HG02759 (cell line): ENCODE data around the gene ASS1.

ENCODE experiments used
- ATAC-seq: cut with Tn5 transposase; IDR thresholded peaks from one replicate; pipeline ENCODE4 v1.9.1; 2021; ENCODE audit warnings: mild to moderate bottlenecking, moderate library complexity; ENCODE audit not compliant: unreplicated experiment

ASS1 gene

DNA sequence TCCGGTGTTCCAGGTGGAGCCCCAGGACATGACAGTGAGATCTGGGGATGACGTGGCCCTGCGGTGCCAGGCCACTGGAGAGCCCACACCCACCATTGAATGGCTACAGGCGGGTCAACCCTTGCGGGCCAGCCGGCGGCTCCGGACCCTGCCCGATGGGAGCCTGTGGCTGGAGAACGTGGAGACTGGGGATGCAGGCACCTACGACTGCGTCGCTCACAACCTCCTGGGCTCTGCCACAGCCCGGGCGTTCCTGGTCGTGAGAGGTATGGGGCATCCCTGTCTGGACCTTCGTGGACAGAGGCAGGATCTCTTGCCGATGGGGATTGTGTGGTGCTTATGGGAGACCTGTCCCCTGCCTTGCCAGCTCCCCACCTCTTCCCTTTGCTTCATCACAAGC lies 26.0 kb upstream of the ASS1 start:
- no peak for ATAC-seq

DNA sequence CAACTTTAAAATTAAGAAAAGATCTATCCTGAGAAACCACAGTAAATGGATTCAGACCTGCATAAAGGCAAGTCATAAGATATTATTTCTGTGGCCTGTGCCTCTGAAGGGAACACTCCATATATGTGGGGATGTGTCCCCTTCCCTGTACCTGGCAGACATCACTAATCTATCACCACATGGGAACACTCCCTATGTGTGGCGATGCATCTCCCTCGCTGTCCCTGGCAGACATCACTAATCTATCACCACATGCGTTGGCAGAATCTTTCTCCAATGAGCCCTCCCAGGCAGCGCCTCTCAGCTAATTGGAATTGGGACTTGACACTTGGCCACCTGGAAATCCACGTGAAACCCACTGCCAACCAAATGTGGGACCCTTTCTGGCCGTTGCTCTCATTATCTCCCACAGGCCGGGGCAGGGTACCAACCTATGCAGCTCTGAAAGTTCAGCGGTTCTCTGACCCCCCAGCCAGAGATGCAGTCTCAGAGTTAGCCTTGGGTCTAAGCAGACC lies 25.2 kb upstream of the ASS1 start:
- ATAC-seq, result no peak

DNA sequence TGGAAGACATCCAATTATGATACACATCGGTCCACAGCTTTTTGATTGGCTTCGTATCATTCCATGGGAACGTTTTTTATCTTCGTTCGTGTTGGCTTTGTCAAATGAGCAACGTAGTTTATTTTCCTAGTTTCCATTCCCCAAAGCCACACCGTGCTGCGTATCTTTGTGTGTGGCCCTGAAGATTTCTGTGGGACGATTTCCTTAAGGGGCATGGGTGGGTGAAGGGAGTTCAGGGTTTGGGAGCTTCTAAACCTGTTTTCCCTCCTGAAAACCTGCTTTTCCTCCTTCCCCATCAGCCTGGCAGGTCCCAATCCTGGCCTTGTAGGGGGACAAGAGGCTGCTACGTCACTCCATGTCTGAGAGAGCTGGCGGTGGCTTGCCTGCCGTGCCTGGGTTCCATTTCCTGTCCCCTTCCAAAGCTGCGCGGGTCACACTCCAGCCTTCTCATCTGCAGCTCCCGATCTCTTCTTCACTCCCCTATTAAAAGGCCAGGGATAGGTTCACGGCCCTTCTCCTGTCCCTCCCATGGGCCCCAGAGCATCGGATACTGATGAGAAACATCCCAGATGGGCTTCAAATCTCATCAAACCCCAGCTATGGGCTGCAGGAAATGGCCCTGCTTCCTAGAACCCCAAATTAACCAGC lies 23.5 kb upstream of the ASS1 start:
- ATAC-seq, result no peak

DNA sequence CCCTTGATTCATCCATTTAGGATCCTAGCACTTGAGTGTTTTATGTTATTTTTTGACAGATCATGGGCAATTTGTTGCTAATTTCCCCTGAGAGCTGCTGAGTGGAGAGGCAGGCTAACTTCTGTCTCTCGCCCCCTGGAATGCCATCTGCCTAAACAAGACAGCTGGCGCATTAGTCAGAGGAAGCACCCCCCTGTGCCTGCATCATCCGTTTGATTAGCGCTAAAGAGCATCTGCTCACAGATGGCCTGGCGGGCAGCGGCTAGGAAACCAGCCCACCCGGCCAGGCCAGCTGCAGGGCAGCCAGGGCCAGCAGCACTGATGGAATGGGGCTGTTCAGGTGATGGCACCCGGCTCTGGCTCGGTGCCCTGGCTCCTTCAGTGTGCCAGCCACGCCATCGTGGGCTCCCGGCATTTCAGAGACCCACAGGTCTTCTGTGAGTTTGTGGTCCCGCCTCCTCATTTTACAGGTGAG lies 22.9 kb upstream of the ASS1 start:
- ATAC-seq, result no peak

DNA sequence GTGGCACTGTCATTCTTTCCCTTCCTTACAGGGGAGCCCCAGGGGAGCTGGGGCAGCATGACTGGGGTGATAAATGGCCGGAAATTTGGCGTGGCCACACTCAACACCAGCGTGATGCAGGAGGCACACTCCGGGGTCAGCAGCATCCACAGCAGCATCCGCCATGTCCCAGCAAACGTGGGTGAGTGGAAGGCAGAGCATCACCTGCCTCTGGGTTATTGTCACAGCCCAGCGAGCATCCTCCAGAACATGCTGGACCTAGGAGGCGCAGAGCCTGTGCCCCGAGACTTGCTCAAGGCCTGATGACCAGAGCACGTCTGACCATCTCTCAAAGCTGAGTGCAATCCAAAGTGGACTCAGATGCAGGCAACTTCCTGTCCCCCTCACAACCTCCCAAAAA lies 22.2 kb upstream of the ASS1 start:
- no peak for ATAC-seq

DNA sequence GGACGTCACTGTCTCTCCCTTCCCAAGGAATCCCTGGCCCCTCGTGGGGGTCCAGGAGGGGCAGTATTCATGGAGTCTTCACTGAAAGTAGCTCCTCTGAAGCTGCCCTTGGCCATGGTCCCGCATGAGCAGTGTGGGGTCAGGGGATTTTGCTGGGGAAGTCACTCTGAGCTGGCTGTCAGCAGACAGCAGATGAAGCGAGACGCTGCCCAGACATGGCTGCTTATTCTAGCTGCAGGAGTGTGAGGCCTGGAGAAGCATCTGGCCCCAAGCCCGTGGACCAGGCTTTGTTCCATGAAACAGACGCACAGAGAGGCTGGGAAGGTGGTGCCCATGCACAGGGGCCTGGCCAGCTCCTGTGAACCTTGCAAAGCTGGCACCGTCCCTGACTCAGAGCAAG lies 21.5 kb upstream of the ASS1 start:
- no peak for ATAC-seq

DNA sequence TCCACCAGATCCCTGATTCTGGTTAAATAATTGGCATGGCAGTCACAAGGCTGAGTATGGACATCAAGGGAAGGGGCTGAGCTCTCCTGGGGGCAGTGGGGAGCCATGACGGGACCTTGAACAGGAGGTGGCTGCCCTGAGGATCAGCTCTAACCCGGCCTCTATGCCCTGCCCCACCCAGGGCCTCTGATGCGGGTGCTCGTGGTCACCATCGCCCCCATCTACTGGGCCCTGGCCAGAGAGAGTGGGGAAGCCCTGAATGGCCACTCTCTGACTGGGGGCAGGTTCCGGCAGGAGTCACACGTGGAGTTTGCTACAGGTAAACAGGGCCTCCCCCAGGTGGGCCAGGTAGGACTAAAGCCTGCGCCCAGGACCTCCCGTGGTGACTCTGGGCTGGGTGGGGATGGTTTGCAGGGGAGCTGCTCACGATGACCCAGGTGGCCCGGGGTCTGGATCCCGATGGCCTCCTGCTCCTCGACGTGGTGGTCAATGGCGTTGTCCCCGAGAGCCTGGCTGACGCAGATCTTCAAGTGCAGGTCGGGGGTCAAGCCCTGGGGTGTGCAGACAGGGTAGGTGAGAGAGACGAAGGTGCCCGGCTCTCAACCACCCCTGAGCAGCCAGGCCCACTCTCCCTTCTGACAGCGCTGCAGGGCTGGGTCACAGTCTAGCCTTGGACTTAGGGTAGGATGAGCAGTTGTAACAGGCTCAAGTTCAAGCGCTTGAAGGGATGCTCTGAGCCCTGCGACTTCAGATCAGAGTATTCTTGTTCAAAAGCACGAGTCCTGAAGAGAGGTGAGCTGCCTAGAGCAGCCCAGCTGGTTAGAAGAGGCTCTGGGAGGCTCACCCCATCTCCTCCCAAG lies 19.9 kb upstream of the ASS1 start:
- no peak for ATAC-seq

DNA sequence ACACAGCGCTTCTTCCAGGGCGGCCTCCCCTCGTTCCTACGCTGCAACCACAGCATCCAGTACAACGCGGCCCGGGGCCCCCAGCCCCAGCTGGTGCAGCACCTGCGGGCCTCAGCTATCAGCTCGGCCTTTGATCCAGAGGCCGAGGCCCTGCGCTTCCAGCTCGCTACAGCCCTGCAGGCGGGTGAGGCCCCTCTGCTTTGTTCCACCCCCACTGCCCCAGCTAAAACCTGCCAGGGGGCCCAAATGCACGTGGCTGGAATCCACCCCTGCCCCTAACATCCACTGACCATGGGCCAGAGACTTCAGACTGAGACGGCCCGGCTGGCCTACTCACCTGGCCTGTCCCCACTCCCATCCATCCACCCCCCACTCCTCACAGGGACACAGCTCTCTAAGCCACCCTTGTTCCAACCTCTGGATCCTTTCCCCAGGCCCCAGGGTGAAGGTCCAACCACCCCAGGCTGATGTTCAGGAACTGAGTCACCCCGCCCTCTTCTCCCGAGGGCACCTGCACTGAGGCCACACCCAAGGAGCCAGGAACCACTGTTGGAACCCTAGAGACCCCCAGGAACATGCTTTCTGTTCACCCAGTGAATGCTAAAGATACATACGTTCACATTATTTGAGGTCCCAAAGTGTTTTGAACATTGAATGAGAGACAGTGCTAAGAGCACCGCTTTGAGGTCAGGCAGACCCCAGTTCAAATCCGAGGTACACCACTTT lies 18.9 kb upstream of the ASS1 start:
- ATAC-seq, result no peak

DNA sequence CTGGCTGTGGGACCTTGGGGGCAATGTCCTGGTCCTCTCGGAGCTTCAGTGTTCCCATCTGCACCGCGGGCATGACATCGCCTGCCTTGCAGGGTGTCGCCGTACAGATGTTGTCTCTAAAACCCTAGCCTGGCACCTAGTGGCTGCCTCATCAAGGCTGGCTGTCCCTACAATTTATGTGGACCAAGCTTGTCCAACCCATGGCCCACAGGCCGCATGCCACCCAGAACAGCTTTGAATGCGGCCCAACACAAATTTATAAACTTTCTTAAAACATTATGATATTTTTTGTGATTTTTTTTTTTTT lies 18.3 kb upstream of the ASS1 start:
- ATAC-seq, result no peak

DNA sequence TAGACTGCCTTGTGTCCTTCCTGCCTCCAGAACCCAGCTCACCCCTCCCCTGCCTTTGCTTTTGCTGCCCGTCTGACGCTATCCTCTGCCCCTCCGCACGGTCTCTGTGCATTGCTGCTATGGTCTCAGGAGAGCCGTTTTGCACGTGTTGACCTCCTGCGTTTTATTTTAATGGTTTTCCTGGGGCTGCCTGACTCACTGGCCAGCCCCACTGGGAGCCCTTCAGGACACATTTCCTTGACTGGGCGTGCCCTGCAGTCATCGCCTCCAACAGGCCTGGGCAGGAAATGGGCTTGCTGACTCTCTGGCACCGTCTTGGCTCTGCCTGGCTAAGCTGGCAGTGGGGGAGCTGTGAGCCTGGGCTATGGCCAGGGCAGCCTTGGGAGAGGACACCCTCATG lies 17.9 kb upstream of the ASS1 start:
- ATAC-seq, result no peak

DNA sequence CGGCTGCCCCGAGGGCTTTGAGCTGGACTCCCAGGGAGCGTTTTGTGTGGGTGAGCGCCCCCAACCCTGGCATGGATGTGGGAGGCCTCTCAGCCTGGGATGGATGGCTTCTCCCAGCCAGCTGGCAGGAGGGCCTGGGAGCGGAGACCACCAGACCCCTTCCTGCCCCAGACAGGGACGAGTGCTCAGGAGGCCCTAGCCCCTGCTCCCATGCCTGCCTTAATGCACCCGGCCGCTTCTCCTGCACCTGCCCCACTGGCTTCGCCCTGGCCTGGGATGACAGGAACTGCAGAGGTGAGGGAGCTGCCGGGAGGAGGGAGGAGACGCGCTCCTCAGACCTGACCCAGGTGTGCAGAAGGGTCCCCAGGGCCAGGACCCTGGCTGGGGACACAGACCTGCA lies 17.4 kb upstream of the ASS1 start:
- ATAC-seq, result no peak

DNA sequence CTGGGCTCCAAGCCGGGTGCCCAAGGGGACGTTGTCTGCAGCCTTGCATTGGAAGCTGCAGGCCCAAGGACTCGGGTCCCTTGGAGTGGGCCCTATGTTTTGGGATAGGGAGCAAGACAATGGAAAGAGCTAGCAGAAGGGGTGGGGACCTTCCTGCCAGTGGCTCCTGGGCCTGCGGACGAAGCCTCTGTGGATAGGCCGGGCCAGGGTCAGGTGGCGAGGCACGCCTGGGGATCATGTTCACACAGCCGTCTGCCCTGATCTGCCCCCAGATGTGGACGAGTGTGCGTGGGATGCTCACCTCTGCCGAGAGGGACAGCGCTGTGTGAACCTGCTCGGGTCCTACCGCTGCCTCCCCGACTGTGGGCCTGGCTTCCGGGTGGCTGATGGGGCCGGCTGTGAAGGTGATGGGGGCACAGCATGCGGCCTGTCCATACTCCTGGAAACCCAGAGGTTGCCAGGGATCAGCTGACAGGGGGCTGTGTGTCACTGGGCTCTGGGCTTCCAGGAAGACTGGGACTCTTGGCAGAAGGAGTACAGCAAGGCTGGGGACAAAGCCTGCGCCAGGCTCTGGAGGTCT lies 16.6 kb upstream of the ASS1 start:
- no peak for ATAC-seq

DNA sequence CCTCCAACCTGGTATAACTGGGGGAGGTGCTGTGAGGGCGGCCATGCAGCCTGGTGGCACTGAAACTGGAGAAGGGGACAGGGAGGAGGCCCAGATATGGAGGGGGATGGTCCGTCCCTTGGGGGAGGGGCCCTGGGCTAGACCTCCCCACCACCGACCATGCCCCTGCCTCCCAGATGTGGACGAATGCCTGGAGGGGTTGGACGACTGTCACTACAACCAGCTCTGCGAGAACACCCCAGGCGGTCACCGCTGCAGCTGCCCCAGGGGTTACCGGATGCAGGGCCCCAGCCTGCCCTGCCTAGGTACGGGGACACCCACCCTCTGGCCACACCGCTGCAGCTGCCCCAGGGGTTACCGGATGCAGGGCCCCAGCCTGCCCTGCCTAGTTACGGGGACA lies 15.4 kb upstream of the ASS1 start:
- ATAC-seq, result no peak

DNA sequence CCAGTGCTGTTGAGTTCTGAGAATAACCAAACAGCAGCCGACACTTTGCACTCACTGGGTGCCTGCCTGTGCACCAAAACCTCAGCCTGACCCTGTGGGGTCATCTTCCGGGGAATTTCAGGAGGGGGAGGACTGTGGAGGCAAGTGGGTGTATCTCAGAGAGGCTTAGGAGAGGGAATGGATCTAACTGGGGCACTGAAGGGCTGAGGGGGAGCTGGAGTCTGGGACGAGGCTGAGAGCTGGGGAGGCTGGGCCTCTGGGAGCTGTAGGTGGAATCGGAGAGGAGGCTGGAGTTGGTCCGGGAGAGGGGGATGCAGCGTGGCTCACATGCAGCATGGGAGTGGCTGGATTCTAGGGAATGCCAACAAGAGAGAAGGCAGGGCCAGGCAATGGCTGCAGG lies 14.9 kb upstream of the ASS1 start:
- no peak for ATAC-seq

DNA sequence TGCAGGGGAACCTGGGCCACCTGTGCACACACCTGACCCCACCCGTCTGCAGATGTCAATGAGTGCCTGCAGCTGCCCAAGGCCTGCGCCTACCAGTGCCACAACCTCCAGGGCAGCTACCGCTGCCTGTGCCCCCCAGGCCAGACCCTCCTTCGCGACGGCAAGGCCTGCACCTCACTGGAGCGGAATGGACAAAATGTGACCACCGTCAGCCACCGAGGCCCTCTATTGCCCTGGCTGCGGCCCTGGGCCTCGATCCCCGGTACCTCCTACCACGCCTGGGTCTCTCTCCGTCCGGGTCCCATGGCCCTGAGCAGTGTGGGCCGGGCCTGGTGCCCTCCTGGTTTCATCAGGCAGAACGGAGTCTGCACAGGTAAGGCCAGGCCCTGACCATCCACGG lies 14.5 kb upstream of the ASS1 start:
- ATAC-seq, result no peak

DNA sequence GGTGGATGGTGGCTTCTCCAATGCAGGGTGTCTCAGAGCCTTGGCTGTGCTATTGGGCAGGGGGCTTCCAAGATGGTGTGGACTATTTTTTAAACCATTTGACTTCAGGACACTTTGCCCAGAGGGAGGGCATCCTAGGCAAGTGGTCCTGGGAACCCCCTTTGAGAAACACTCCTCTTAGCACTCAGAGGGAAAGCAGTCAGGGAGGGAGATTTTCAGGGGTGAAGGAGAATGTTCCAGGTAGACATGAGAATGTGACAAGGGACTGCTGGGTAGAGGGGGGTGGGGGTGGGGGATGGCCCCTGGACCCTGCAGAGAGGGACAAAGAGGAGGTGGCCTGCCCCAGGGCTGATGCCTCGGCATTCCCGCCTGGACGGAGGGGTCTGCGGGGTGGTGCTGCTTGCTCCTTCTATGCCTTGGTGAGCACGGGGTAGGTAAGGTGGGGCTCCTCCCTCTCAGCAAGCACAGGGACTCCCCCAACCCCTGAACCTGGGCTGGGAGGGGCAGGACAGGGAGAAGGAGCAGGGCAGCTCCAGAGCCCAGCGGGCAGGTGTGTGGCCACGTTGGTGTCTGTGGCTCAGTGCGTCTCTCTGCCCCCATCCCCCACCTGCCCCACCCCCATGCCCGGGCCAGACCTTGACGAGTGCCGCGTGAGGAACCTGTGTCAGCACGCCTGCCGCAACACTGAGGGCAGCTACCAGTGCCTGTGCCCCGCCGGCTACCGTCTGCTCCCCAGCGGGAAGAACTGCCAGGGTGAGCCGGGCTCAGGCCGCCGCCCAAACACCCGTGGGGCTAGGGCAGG lies 13.8 kb upstream of the ASS1 start:
- no peak for ATAC-seq

DNA sequence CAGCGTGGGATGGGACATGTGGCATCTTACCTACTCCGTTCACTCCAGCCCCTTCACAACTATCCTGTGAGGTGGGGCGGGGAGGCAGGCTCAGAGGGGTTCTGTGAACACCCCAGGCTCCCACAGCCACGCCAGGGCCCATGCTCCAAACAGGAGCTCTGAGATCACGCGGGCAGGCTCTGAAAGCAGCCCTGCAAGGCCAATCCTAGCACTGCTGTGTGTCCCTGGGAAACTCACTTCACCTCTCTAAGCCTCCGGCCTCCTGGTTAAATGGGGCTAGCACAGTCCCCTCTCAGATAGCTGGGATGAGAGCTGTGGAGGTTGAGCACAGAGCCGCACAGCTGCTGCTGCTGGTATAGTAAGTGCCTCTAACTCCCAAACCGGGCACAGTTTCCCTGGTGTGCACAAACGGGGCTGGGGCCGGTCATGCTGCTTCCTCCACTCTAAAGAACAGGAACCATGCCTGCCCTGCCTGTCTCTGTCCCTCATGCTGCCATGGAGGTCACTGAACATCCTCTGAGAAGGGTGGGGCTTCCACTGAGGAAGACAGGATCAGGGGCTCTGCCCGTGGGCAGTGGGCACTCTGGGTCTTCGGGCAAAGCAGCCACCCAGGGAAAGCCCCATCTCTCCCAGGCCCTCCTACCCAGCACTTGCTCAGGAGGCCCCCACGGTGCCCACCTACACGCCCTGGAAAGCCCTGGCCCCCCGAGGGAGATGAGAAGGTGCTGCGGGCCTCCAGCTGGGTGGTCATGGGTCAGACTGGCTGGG lies 13.0 kb upstream of the ASS1 start:
- no peak for ATAC-seq

DNA sequence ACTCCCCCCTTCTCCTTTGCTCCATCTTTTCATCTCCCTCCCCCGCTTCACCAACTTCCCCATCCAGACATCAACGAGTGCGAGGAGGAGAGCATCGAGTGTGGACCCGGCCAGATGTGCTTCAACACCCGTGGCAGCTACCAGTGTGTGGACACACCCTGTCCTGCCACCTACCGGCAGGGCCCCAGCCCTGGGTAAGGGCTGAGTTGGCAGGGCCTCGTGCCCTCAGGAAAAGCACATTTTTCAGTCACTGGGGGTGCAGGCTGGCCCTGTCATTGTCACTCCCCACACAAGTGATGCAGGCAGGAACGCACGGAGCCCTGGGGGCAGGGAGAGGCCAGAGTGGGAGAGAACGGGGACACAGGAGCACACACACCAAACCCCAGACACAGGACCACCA lies 12.4 kb upstream of the ASS1 start:
- ATAC-seq, result no peak

DNA sequence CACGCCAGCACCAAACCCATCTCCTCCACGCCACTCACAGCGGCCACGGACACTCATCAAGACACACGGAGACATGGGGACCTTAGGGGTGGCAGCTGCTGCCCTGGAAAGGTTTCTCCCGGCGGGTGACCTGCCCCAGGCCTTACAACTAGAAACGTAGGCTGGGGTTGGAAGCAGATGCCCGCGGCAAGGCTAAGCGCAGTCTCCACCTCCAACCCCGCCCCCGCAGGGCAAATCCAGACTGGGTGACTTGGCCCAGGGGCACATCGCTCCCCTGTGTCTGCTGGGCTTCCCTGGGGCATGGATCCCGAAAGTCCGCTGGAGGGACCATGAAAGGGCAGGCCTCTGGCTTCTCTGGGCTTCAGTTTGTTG lies 12.0 kb upstream of the ASS1 start:
- ATAC-seq, result no peak
